ENCODE measurements around the gene HOXD9. TPM values are rescaled to one million over a fixed set of nuclear protein-coding genes. Genes with fewer than 3 reads are reported as not detected.

HOXD9 gene
- total RNA-seq, 4 donors from 2014 or later = 2.7 to 13.3 (median 7.5) TPM

- in situ Hi-C loops (cut with MboI; ENCODE audit: low pct_ligation_motif_present in 1 of 4, low pct_unique_long_range_greater_than_20kb in 1 of 4, low sequenced_read_pairs in 3 of 4) = loop anchor here in 3 of 4 donors (25.0 kb wide), 2 partner anchors 711 to 1036 kb away; no protein-coding TSS in a partner anchor
- peaks cover 0 to 37% (median 31%) of the 10 kb centered on the region in 4 donors for H3K4me1 ChIP-seq
- no peak overlapping the region for H3K4me3 ChIP-seq
- DNase-seq = no peak
- intact Hi-C loops (cut with DNase I; ENCODE audit: low total_unique reads) = no loop called here
- 33 to 49% methylated on average over 2 of the region's 2 CpGs for WGBS, 2 donors (ENCODE audit: low coverage in 1 of 2)
- TF ChIP-seq POLR2A (IDR thresholded peaks at IDR 0.05) (no peak), EP300 (IDR thresholded peaks at IDR 0.05; ENCODE audit: low read depth) (no peak), POLR2AphosphoS5 (IDR thresholded peaks at IDR 0.05) (no peak)
- TF ChIP-seq, protein P1, sequence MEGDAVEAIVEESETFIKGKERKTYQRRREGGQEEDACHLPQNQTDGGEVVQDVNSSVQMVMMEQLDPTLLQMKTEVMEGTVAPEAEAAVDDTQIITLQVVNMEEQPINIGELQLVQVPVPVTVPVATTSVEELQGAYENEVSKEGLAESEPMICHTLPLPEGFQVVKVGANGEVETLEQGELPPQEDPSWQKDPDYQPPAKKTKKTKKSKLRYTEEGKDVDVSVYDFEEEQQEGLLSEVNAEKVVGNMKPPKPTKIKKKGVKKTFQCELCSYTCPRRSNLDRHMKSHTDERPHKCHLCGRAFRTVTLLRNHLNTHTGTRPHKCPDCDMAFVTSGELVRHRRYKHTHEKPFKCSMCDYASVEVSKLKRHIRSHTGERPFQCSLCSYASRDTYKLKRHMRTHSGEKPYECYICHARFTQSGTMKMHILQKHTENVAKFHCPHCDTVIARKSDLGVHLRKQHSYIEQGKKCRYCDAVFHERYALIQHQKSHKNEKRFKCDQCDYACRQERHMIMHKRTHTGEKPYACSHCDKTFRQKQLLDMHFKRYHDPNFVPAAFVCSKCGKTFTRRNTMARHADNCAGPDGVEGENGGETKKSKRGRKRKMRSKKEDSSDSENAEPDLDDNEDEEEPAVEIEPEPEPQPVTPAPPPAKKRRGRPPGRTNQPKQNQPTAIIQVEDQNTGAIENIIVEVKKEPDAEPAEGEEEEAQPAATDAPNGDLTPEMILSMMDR (IDR thresholded peaks at IDR 0.05) = no peak
- H3K27ac ChIP-seq = no peak overlapping the region
- peaks cover 100% of the 10 kb centered on the region for H3K27me3 ChIP-seq
- H3K36me3 ChIP-seq = no peaks in the 10 kb centered on the region
- no peaks in the 10 kb centered on the region for H3K9me3 ChIP-seq
These were observed 21.2 kb upstream of the HOXD9 start for GRCh38 chr2:176101216-176101830.

GRCh38 chr2:176101842-176102241, 20.7 kb upstream of the HOXD9 start:
- H3K4me3 ChIP-seq = no peak overlapping the region
- DNase-seq = no peak
- H3K36me3 ChIP-seq = no peaks in the 10 kb centered on the region
- 68 to 71% methylated on average over 3 to 5 of the region's 5 CpGs for WGBS, 2 donors (ENCODE audit: low coverage in 1 of 2)
- intact Hi-C loops (cut with DNase I; ENCODE audit: low total_unique reads) (loop anchor here (2.0 kb wide), 1 partner anchor 405 kb away; no protein-coding TSS in a partner anchor), in situ Hi-C loops (cut with MboI; ENCODE audit: low pct_ligation_motif_present in 1 of 4, low pct_unique_long_range_greater_than_20kb in 1 of 4, low sequenced_read_pairs in 3 of 4) (loop anchor here in 3 of 4 donors (25.0 kb wide), 2 partner anchors 710 to 1035 kb away; no protein-coding TSS in a partner anchor)
- peaks cover 100% of the 10 kb centered on the region for H3K27me3 ChIP-seq
- TF ChIP-seq, protein P1 (IDR thresholded peaks at IDR 0.05) = no peak
- TF ChIP-seq POLR2A (IDR thresholded peaks at IDR 0.05) (no peak), EP300 (IDR thresholded peaks at IDR 0.05; ENCODE audit: low read depth) (no peak)
- no peaks in the 10 kb centered on the region for H3K9me3 ChIP-seq
- no peak overlapping the region for H3K27ac ChIP-seq
- peaks cover under 1 to 37% (median 31%) of the 10 kb centered on the region in 4 donors for H3K4me1 ChIP-seq

DNA sequence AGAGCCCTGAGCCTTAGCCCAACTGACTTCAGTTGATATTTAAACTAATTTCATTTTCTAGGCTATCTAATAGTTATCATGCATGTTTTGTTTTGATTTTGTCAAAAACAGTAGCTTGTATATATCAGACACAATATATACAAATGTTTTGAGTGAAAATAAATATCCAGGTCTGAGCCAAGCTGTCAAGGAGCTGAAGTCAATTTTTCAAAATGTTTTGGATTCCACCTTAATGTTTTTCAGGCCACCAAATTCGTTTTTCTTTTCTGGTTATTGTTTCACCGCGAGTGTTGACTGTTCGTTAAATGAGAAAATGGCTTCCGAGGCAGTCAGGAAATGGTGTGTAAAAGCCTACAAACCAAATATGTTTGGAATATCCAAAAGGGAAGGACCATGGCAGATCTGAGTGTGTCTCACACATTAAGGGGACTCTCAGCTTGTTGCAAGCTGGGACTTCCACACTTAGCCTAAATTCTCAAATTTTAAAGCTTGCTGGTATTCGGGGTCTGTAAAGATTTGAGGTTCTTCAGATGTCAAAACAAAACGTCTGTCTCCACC, 20.1 kb upstream of the HOXD9 start:
- no peak overlapping the region for H3K4me3 ChIP-seq
- no peaks in the 10 kb centered on the region for H3K9me3 ChIP-seq
- intact Hi-C loops (cut with DNase I; ENCODE audit: low total_unique reads) = loop anchor here (2.0 kb wide), 1 partner anchor 406 kb away; no protein-coding TSS in a partner anchor
- H3K27ac ChIP-seq = no peak overlapping the region
- no peaks in the 10 kb centered on the region for H3K36me3 ChIP-seq
- H3K4me1 ChIP-seq = peaks cover 4 to 37% (median 30%) of the 10 kb centered on the region in 4 donors
- peaks cover 100% of the 10 kb centered on the region for H3K27me3 ChIP-seq
- 54 to 66% methylated on average over 7 of the region's 7 CpGs for WGBS, 2 donors (ENCODE audit: low coverage in 1 of 2)
- in situ Hi-C loops (cut with MboI; ENCODE audit: low pct_ligation_motif_present in 1 of 4, low pct_unique_long_range_greater_than_20kb in 1 of 4, low sequenced_read_pairs in 3 of 4) = loop anchor here in 3 of 4 donors (25.0 kb wide), 2 partner anchors 710 to 1035 kb away; no protein-coding TSS in a partner anchor
- TF ChIP-seq, protein P1 (IDR thresholded peaks at IDR 0.05) = no peak
- TF ChIP-seq EP300 (IDR thresholded peaks at IDR 0.05; ENCODE audit: low read depth) (no peak), POLR2AphosphoS5 (IDR thresholded peaks at IDR 0.05) (no peak), POLR2A (IDR thresholded peaks at IDR 0.05) (no peak)
- DNase-seq = no peak

DNA sequence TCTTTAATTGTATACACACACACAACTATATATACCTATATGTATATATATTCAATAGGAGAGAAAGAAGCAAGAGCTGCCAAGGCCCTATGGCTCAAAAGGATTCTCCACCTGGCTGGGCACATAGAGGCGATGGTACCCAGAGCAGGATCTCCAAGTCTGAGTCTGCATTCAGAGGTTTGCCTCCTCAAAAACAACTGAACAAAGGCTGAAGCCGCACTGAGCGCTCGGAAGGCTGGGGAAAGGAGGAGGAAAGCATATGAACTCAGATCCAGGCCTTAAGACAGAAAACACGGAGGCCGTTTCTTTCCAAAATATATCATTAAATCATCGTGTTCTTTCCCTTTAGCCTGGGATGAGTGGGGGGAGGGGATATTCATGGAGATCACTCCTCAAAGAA, 19.3 kb upstream of the HOXD9 start:
- no peaks in the 10 kb centered on the region for H3K36me3 ChIP-seq
- peaks cover 4 to 34% (median 25%) of the 10 kb centered on the region in 4 donors for H3K4me1 ChIP-seq
- no peak for TF ChIP-seq POLR2A (IDR thresholded peaks at IDR 0.05)
- TF ChIP-seq EP300 (IDR thresholded peaks at IDR 0.05; ENCODE audit: low read depth) = no peak
- TF ChIP-seq, protein P1 (IDR thresholded peaks at IDR 0.05) = no peak
- TF ChIP-seq POLR2AphosphoS5 (IDR thresholded peaks at IDR 0.05) = no peak
- H3K4me3 ChIP-seq = no peak overlapping the region
- no peak for DNase-seq
- H3K27ac ChIP-seq = no peak overlapping the region
- H3K27me3 ChIP-seq = peaks cover 98% of the 10 kb centered on the region
- 63 to 73% methylated on average over 7 of the region's 7 CpGs for WGBS, 2 donors (ENCODE audit: low coverage in 1 of 2)
- no peaks in the 10 kb centered on the region for H3K9me3 ChIP-seq
- intact Hi-C loops (cut with DNase I; ENCODE audit: low total_unique reads) = loop anchor here (2.0 kb wide), 1 partner anchor 406 kb away; no protein-coding TSS in a partner anchor
- in situ Hi-C loops (cut with MboI; ENCODE audit: low pct_ligation_motif_present in 1 of 4, low pct_unique_long_range_greater_than_20kb in 1 of 4, low sequenced_read_pairs in 3 of 4) = loop anchor here in 3 of 4 donors (25.0 kb wide), 2 partner anchors 709 to 1034 kb away; no protein-coding TSS in a partner anchor

All from transverse colon (tissue), 4 donors.